HG03045 (cell line): ENCODE measurements around the gene ENPP6.

Experiments
- ATAC-seq: cut with Tn5 transposase; IDR thresholded peaks from one replicate; pipeline ENCODE4 v1.9.1; 2021; ENCODE audit warnings: mild to moderate bottlenecking, moderate library complexity; ENCODE audit not compliant: unreplicated experiment

ENPP6 gene

DNA sequence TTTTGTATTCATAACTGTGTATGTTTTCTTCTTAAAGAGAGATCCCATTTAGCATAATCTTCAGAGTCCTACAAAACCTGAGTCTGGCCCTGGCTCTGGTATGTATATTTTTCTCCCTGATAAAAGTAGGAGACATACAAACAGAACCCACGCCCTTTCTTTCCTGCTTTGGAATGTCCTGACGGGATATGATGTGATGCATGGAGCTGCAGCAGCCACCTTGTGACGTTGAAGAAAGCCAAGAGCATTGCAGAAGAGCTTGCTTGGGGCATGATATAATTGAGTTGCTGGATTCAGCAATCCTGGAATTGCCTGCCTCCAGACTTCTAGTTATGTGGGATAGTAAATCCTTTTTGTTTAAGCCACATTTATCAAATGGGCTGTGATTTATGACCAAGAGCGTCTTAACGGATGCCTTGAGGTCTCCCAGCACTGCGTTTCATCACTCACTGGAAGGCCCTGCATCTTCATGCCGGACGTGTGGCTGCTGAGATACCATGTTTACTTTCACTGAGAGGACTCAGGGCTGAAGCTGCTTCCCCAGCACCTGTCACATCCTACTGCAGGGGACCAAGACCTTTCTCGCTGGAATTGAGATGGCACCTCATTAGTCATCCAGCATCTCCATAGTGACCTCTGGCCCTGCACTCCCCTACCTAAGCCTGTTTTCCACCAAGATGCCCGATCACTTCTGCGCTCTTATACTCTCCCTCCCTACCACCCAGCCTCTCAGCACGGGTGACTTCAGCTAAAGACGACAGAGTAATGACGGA lies 107.0 kb downstream of the ENPP6 start:
- no peak for ATAC-seq

- ATAC-seq = no peak
Measured at GRCh38 chr4:184108006-184108501, 109.6 kb downstream of the ENPP6 start.

DNA sequence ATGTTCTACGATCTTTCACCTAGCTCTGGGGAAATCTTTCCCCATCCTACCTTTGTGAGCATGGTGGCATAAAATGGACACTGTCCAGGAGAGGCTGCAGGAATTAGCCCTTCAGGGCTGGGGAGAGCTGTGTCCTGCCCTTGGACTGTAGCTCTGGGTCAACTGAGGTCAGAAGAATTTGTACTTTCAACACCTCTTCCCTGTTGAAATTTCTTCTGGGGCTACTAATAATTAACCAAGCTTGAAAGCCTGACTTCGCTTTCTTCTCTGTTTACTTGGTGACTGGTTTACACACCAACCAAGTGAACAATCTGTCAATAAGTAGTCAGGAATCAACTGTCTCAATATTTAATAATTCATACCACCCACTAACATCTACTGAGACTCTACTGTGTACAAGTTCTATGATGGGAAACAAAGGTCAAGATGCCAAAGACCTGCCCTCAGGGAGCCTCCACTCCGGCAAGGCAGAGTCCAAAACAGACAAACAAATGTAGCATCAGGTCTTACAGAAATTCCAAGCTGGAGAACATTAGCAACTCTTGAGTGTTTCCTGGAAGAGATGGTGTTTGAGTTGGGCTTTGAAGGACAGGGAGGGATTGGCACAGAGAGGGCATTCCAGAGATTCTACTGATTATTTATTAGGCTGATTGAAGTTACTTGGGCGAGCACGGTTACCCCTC lies 113.1 kb downstream of the ENPP6 start:
- ATAC-seq = no peak

- no peak for ATAC-seq
Measured at GRCh38 chr4:184103527-184104264, 114.0 kb downstream of the ENPP6 start.

- no peak for ATAC-seq
Measured at GRCh38 chr4:184102927-184103326, 114.7 kb downstream of the ENPP6 start.

DNA sequence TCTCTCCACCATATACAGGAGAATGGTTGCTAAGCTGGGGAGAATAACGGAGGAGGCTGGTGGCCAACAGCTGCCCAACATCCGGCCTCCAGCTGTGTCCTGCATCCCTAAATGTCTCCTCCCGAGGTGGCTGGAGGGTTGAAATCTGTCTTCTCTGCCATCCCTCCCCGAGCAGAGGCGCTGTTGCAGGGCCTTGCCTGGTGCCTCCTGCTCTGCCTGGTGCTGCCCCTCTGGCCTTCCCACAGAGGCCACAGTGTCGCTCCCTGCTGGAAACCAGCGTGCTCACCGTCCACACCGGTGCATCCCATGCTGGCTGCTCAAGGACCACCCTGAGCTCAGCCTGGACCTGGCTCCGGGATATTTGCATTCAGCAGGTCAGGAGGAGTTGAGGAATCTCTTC lies 115.2 kb downstream of the ENPP6 start:
- no peak for ATAC-seq

DNA sequence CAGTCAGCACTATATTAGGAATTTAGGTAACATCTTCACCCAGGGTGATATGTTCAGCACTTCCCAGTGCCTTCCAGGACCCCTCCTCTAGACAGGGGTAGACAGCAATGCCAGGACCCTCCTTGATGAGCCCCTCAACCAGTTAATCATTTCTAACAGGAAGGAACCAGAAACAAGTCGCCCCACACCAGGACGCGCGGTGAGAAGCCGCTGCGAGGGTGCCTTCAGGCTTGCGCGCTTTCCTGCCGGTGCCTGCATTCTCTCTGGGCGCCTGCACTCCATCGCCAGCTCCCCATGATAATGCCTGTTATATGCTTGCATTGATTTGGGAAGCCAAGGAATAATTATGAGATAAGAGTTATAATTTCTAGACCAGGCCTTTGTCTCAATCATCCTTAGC lies 116.0 kb downstream of the ENPP6 start:
- no peak for ATAC-seq

DNA sequence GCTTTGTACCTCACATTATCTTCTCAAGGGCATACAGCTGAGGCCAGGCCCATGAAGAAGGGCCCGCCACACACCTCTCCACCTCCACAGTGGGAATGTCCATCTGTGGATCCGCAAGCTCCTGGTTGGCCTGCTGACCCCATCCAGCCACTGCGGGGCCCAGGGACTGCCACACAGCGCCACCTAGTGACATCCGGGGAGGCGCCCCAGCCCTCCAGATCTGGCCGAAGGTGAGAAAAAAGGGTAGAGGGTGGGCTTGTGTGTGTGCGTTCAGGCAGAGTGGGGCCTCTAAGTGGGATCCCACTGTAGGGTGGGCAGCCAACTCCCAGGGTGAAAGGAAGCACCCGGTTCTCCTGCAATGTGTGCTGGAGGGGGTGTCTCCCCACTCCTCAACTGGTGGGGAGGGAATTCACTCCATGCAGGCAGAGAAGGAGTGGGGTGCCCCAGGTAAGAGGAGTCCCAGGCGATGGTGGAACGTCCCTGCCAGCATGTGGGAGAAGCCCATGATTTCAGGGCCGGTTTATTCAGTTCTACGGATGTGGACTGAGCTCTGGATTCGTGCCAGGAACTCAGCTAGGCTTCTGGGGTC lies 117.3 kb downstream of the ENPP6 start:
- ATAC-seq = no peak

DNA sequence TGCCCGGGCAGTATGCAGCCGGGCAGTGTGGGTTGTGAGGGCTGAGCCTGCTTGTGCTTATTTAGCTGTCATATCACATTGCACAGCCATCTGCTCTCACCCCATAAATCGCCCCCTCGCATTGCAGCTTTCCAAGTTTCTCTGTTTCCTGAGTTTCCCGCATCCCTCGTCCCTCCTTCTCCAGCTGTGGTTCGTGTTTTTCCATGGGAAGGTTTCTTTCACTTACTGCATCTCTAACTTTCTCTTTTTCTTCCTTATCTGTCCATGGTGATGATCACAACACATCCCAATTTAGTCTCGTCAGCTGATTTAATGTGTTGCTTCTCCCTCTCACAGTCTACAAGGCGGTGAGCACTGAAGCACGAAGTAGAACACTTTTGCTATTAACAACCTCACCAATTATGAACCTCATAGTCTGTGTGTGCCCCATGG lies 118.1 kb downstream of the ENPP6 start:
- no peak for ATAC-seq

DNA sequence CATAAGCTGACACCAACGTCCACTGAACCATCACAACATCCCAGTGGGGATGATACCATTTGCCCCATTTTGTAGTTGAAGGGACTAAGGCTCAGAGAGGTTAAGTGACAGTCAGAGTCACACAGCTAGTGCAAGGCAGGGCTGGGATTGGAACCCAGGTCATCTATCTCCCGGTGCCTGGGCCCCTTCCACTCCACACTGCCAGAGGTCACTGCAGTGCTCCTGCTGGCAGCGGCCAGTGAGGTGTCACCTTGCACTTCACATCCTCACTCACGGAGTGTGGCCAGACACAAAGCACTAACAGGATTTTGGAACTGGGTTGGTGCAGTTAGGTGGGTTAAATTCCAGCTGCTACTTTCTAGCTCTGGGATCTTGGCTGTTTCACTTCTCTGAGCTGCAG lies 118.7 kb downstream of the ENPP6 start:
- no peak for ATAC-seq

GRCh38 chr4:184097815-184098214 lies 119.9 kb downstream of the ENPP6 start:
- ATAC-seq = no peak

DNA sequence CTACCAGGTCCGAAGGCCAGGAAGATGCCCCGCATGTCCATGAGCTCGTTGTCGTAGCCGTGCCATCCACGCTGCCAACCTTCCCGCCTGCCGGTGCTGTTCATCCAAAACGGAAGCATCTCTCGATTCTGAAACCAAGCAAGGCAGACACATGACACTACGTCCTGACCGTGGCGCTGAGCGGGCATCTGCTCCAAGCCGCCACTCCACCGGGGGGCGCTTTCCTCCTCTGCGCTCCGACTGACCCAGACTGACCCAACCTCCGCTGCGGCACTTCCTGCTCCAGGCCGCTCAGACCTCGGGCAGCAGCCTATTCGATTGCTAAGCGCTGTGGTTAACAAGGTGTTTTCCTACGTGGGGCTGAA lies 120.5 kb downstream of the ENPP6 start:
- no peak for ATAC-seq

- ATAC-seq = no peak
Measured at GRCh38 chr4:184096561-184097240, 121.0 kb downstream of the ENPP6 start.

DNA sequence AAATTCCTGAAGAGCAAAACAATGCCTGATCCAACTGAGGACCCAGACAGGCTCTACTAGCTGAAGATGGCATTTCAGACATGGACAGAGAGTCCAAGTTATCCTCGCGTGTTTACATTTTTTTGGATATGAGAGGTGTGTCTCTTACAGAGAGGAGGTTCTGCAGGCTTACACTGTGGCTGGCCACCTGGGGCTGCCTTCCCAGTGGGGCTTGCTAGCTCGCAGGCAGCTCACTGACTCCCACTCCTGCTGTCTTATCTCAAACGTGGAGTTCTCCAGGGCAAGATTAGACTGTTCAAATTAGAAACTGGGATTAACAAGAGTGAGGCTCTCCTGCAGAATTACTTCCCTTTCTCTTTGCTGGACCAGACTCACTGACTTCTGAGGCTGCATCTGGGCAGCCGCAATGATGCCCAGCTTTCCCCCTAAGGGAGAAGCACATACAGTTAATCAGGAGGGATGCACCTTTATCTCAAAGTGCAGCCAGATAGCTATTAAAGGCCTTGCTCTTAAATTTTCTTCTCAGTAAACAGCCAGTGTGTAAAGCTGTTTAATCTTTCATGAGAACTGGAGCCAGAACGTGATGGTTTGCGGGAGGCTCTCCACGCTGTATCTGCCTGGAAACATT lies 123.0 kb downstream of the ENPP6 start:
- no peak for ATAC-seq

- ATAC-seq = no peak
Measured at GRCh38 chr4:184091986-184092385, 125.7 kb downstream of the ENPP6 start.

DNA sequence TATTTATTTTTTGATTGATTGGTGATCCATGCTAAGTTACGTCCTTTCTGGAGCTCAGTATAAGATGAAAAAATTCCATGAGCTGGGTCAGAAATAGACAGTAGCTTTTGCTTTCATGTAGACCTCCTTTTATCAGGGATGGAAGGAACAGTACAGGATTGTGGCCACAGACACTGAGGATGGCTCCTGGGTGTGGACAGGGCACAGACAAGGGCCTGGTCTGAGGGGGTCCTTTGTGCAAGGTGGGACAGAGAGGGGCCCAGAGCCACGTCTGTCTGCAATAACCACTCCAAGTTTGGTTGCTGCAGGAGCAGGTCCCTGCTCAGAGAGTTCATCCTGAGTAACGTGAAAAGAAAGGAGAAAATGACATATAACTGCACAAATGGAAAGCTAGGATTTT lies 127.1 kb downstream of the ENPP6 start:
- no peak for ATAC-seq

GRCh38 chr4:184080674-184081073 lies 137.0 kb downstream of the ENPP6 start:
- no peak for ATAC-seq

DNA sequence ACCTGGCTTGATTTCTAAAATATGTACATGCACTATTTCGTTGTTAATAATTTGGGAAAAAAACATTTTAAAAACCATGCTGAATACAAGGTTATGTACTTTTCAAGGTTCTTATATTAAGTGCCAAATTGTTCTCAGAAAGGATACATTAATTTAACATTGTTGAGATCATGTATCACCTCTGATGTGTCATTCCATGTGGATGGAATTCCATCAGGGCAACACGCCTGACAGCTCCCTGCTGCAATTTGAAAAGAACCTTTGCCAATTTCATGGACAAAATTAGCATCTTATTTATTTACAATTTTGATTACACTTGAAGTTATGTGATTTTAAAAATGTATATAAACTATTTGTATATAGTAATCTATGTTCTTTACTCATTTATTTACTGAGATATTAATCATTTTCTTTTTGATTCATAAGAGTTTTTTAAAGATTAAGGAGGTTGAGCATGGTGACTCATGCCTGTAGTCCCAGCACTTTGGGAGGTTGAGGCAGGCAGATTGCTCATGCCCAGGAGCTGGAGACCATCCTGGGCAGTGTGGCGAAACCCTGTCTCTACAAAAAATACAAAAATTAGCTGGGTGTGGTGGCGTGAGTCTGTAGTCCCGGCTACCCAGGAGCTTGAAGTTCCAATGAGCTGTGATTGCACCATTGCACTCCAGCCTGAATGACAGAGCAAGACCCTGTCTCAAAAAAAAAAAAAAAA lies 142.8 kb downstream of the ENPP6 start:
- ATAC-seq = no peak

DNA sequence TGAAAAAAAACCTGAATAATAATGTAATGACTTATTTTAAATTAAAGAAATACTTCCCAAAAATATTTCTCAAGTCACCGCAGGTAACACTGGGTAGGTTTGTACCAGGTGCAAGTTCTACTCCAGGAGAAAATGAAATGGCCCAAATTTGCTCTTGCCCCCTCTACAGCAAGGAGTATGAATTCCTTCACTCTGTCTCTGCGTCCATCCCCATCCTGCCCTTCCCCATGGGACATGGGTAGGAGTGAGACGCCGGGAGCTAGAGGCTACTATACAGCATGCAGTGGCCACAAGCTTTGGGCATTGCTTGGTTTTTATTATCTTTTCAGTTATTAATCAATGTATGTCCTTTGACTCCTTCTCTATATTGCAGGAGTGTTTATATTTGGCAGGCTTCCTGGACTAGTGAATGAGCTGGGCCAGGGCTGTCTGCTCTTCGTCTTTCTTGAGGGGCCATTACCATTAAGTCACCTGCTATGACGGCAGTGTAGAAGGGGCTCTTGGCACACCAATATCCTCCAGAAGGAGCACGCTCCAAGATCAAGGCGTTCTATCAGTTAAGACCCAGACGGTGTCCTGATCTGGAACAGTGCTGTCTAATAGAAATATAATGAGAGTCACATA lies 149.6 kb downstream of the ENPP6 start:
- ATAC-seq = no peak
